Fibroblast of the aortic adventitia (primary cell): ENCODE results near the gene FZD4. TPM values are rescaled to one million over a fixed set of nuclear protein-coding genes. Genes with fewer than 3 reads are reported as not detected.
"Not testable (repeated sequence)": the region's sequence is repeated elsewhere in the genome, so short reads cannot be mapped to it uniquely, and the experiment has no call there.

ENCODE experiments used
- DNase-seq: peaks from one replicate; pipeline ENCODE4 v3.0.0-alpha.2; 2010; ENCODE audit warnings: low read depth
- H3K4me3 ChIP-seq: 2 replicates; pipeline ENCODE4 v1.5.1; 2011; ENCODE audit warnings: low read depth, mild to moderate bottlenecking, control low read depth, low read length, moderate library complexity
- CTCF ChIP-seq: IDR thresholded peaks from 2 replicates; pipeline ENCODE4 v1.5.1; 2011; ENCODE audit warnings: mild to moderate bottlenecking, low read length, control low read depth, inconsistent platforms; ENCODE audit not compliant: insufficient read depth
- total RNA-seq: library from RNA; depleted of rRNA; stranded (reverse); fragments of >200 nt; gene quantifications from 2 replicates; pipeline ENCODE4 v1.2.3, GENCODE V29; 2012; ENCODE audit warnings: low replicate concordance

The FZD4 gene
- total RNA-seq, 1 donor, result 50.2 TPM

DNA sequence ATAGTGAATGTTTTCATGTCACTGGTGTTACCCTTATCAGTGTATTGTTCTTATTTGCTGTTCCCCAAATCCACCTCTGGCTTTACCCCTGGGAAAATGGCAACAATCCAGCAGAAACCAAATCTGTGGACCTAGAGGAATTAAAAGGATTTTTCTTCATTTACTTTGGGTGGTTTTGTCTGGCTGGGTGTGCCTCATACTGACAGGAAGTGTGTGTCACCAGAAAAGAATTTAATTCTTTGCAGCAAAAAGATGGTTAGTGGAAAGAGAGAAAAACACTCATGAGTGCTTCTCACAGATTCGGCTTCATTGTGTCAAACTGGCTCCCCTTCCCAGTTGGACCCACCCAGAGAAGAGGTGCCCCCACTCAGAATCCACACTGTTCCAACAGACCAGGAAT is 38.9 kb downstream of the FZD4 start:
- no peak for TF ChIP-seq CTCF
- peak; percentile 90 for DNase-seq
- no peak overlapping the region for H3K4me3 ChIP-seq

DNA sequence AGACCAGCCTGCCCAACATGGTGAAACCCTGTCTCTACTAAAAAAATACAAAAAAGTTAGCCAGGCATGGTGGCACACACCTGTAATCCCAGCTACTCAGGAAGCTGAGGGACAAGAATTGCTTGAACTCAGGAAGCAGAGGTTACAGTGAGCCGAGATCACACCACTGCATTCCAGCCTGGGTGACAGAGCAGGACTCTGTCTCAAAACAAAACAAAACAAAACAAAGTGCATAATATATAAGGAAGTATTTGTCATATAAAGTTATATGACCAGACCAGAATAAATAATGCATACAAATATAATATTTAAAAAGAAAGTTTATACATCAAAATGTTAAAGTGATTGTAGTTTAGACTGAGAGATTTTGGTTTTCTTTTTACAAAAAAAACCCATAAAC is 39.3 kb downstream of the FZD4 start:
- not testable (repeated sequence) for DNase-seq, H3K4me3 ChIP-seq

DNA sequence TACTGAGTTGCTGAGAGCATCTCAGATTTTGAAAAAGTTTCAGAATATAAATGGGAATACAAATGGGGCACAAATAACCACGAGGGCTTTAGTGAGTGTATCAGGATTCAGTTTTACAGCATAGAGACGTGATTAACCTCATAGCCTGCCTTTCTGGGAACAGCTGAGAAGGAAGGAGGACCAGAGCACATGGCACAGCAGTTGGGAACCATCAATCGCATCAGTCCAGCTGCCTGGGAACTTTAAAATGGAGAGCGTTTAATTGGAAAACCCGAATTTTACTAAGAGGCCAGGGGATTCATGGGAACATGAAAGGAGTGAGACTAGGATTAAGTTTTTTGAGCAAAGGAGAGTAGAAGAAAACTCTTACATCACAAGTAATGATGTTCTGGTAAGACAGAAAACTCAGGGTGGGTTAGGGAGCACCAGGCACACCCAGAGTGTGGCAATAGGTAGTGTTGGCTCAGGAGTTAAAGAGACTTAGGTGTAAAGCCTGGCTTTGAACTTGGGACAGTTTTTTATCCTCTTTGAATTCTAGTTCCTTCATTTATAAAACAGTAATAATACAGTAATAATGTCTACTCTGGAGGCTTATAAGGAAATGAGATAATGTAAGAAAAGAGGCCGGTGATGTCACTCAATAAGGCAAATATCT is 40.2 kb downstream of the FZD4 start:
- no peak for TF ChIP-seq CTCF
- no peak for DNase-seq
- no peak overlapping the region for H3K4me3 ChIP-seq

DNA sequence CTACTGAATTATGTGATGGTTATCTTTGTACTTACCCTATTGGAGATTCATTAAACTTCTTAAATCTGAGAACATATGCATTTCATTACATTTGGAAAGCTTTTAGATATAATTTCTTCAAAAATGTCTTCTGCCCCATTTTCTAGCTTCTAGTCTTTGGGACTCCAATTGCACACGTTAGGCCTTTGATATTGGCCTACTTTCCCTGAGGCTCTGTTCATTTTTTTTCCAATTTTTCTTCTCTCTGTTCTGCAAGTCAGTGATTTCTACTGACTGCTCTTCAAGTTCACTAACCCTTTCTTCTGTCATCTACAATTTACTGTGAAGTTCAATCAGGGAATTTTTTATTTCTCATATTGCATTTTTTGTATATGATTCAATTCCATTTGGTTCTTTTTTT is 43.0 kb downstream of the FZD4 start:
- DNase-seq, result no peak
- no peak overlapping the region for H3K4me3 ChIP-seq
- no peak for TF ChIP-seq CTCF

- no peak overlapping the region for H3K4me3 ChIP-seq
- TF ChIP-seq CTCF, result no peak
- DNase-seq, result no peak
Observed at GRCh38 chr11:86910592-86910991, 44.6 kb downstream of the FZD4 start.

- no peak for DNase-seq
- TF ChIP-seq CTCF, result no peak
- H3K4me3 ChIP-seq, result no peak overlapping the region
Observed at GRCh38 chr11:86906198-86906597, 49.0 kb downstream of the FZD4 start.

- TF ChIP-seq CTCF, result no peak
- no peak overlapping the region for H3K4me3 ChIP-seq
- no peak for DNase-seq
Observed at GRCh38 chr11:86905252-86905651, 49.9 kb downstream of the FZD4 start.
